ENCODE results near the gene SLC25A24. TPM values are rescaled to one million over a fixed set of nuclear protein-coding genes. Genes with fewer than 3 reads are reported as not detected.
A peak's percentile ranks its signal among the peaks of the same experiment; 100 is the strongest.
"Not testable (repeated sequence)": the region's sequence is repeated elsewhere in the genome, so short reads cannot be mapped to it uniquely, and the experiment has no call there.

SLC25A24 gene
- total RNA-seq, 1 donor from 2014 or later: 55.3 TPM

DNA sequence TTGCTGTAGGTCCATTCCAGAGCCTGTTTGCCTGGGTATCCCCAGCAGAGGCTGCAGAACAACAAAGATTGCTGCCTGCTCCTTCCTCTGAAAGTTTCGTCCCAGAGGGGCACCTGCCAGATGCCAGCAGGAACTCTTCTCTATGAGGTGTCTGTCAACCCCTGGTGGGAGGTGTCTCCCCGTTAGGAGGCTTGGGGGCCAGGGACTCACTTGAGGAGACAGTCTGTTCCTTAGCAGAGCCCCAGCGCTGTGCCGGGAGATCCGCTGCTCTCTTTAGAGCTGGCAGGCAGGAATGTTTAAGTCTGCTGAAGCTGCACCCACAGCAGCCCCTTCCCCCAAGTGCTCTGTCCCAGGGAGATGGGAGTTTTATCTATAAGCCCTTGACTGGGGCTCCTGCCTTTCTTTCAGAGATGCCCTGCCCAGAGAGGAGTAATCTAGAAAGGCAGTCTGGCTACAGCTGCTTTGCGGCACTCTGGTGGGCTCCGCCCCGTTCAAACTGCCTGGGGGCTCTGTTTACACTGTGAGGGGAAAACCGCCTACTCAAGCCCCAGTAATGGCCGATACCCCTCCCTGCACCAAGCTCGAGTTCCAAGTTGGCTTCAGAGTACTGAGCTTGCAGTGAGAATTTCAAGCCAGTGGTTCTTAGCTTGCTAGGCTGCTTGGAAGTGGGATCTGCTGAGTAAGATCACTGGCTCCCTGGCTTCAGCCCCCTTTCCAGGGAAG is 8.7 kb upstream of the SLC25A24 start:
- Mint-ChIP-seq H3K4me1 (ENCODE audit: low read depth, unreplicated experiment) (no peaks in the 10 kb centered on the region), H3K27me3 (ENCODE audit: unreplicated experiment) (peaks cover 4% of the 10 kb centered on the region), H3K9me3 (ENCODE audit: unreplicated experiment) (peaks cover 6% of the 10 kb centered on the region), H3K4me3 (ENCODE audit: unreplicated experiment) (no peak overlapping the region), H3K27ac (ENCODE audit: unreplicated experiment) (no peak overlapping the region), H3K36me3 (ENCODE audit: unreplicated experiment) (peaks cover 10% of the 10 kb centered on the region)
- peak; percentile 22 for DNase-seq
- no peak for TF ChIP-seq CTCF (IDR thresholded peaks at IDR 0.05; ENCODE audit: partially characterized antibody, unreplicated experiment)

DNA sequence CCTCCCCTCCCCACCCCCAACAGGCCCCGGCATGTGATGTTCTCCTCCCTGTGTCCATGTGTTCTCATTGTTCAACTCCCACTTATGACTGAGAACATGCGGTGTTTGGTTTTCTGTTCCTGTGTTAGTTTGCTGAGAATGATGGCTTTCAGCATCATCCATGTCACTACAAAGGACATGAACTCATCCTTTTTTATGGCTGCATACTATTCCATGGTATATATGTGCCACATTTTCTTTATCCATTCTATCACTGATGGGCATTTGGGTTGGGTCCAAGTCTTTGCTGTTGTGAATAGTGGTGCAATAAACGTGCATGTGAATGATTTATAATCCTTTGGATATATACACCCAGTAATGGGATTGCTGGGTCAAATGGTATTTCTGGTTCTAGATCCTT is 3.4 kb upstream of the SLC25A24 start:
- DNase-seq; H3K27ac Mint-ChIP-seq (ENCODE audit: unreplicated experiment); H3K27me3 Mint-ChIP-seq (ENCODE audit: unreplicated experiment); H3K4me1 Mint-ChIP-seq (ENCODE audit: low read depth, unreplicated experiment); H3K4me3 Mint-ChIP-seq (ENCODE audit: unreplicated experiment): not testable (repeated sequence)
- H3K36me3 Mint-ChIP-seq (ENCODE audit: unreplicated experiment): peaks cover 10% of the 10 kb centered on the region
- peaks cover 16% of the 10 kb centered on the region for H3K9me3 Mint-ChIP-seq (ENCODE audit: unreplicated experiment)

DNA sequence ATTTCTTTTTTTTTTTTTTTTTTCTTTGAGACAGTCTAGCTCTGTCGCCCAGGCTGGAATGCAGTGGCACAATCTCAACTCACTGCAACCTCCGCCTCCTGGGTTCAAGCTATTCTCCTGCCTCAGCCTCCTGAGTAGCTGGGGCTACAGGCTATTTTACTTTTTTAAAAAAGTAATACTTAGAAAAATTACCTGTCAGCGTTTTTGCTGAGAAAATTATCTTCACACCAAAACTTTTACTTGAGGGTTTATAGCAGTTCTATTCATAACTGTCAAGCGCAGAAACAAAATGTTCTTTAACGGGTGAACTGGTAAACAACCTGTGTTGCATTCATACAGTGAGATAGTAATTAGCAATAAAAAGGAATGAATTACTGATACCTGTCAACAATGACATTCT is 1.5 kb upstream of the SLC25A24 start:
- no peak overlapping the region for H3K27ac Mint-ChIP-seq (ENCODE audit: unreplicated experiment)
- peaks cover 17% of the 10 kb centered on the region for H3K9me3 Mint-ChIP-seq (ENCODE audit: unreplicated experiment)
- TF ChIP-seq CTCF (IDR thresholded peaks at IDR 0.05; ENCODE audit: partially characterized antibody, unreplicated experiment): no peak
- H3K36me3 Mint-ChIP-seq (ENCODE audit: unreplicated experiment): peaks cover 5% of the 10 kb centered on the region
- H3K4me3 Mint-ChIP-seq (ENCODE audit: unreplicated experiment): no peak overlapping the region
- no peak for DNase-seq
- H3K4me1 Mint-ChIP-seq (ENCODE audit: low read depth, unreplicated experiment): peaks cover 16% of the 10 kb centered on the region
- H3K27me3 Mint-ChIP-seq (ENCODE audit: unreplicated experiment): peaks cover 9% of the 10 kb centered on the region

GRCh38 chr1:108200687-108201051 is 526 bp upstream of the SLC25A24 start:
- H3K4me1 Mint-ChIP-seq (ENCODE audit: low read depth, unreplicated experiment): peaks cover 19% of the 10 kb centered on the region
- H3K27me3 Mint-ChIP-seq (ENCODE audit: unreplicated experiment): peaks cover 9% of the 10 kb centered on the region
- peaks cover 5% of the 10 kb centered on the region for H3K36me3 Mint-ChIP-seq (ENCODE audit: unreplicated experiment)
- TF ChIP-seq CTCF (IDR thresholded peaks at IDR 0.05; ENCODE audit: partially characterized antibody, unreplicated experiment): no peak
- peak overlapping the region; percentile 90 for H3K27ac Mint-ChIP-seq (ENCODE audit: unreplicated experiment)
- DNase-seq: no peak
- peak overlapping the region; percentile 93 for H3K4me3 Mint-ChIP-seq (ENCODE audit: unreplicated experiment)
- H3K9me3 Mint-ChIP-seq (ENCODE audit: unreplicated experiment): peaks cover 17% of the 10 kb centered on the region

DNA sequence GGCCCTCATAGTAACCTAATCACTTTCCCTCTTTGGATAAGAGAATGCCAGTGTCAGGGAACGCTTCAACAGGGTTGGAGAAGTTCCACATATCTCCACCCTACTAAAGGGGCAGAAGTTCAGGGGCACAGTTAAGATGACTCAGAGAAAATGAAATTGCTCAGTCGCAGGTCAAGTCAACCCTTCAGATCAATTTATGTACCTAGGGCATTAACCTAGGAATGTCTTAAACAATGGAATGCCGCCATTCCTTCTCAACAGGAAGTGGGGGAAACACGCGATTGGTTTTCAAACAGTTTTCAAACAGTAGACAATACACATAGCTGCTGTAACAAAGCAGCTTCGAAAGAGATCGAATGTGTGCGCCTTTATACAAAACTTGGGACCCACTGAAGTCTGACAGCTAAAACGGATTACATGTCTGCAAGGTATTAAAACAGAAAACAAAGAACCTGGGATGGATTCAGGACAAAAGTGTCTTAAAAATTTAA is 897 bp downstream of the SLC25A24 start:
- H3K27me3 Mint-ChIP-seq (ENCODE audit: unreplicated experiment): peaks cover 9% of the 10 kb centered on the region
- H3K9me3 Mint-ChIP-seq (ENCODE audit: unreplicated experiment): peaks cover 17% of the 10 kb centered on the region
- no peak for TF ChIP-seq CTCF (IDR thresholded peaks at IDR 0.05; ENCODE audit: partially characterized antibody, unreplicated experiment)
- H3K4me3 Mint-ChIP-seq (ENCODE audit: unreplicated experiment): peak overlapping the region; percentile 98
- no peak for DNase-seq
- H3K4me1 Mint-ChIP-seq (ENCODE audit: low read depth, unreplicated experiment): peaks cover 19% of the 10 kb centered on the region
- H3K27ac Mint-ChIP-seq (ENCODE audit: unreplicated experiment): peak overlapping the region; percentile 87
- peaks cover 5% of the 10 kb centered on the region for H3K36me3 Mint-ChIP-seq (ENCODE audit: unreplicated experiment)

Data from glutamatergic neuron (in vitro differentiated cells).